ENCODE measurements around the gene LY6G5C.

LY6G5C gene

GRCh38 chr6:31725502-31726350 lies 44.9 kb upstream of the LY6G5C start:
- no peak overlapping the region for H3K4me2 ChIP-seq (ENCODE audit: low read depth, low read length, poor library complexity, severe bottlenecking)
- no peaks in the 10 kb centered on the region for H3K9me2 ChIP-seq (replicated peaks; ENCODE audit: insufficient read depth, low read length)
- peaks cover 10% of the 10 kb centered on the region for H3F3A ChIP-seq (ENCODE audit: insufficient read depth)
- no peak for TF ChIP-seq CTCF (IDR thresholded peaks at IDR 0.05; ENCODE audit: insufficient read depth, low read length, poor library complexity, severe bottlenecking)
- TF ChIP-seq EZH2phosphoT487 (conservative IDR thresholded peaks at IDR 0.05; ENCODE audit: low read length) = no peak
- no peaks in the 10 kb centered on the region for H3K9me3 ChIP-seq (ENCODE audit: insufficient read depth, low read length)
- no peaks in the 10 kb centered on the region for H3K79me2 ChIP-seq (ENCODE audit: insufficient read depth, low read length)
- no peak overlapping the region for H3K4me3 ChIP-seq (ENCODE audit: insufficient read depth, low read length, poor library complexity, severe bottlenecking)
- H3K9ac ChIP-seq (ENCODE audit: low read length) = no peak overlapping the region
- no peaks in the 10 kb centered on the region for H3K36me3 ChIP-seq (ENCODE audit: low read length)
- H3K27ac ChIP-seq (ENCODE audit: low read depth, low read length) = no peak overlapping the region
- no peak overlapping the region for H2AFZ ChIP-seq (ENCODE audit: low read depth, low read length, severe bottlenecking)
- no peaks in the 10 kb centered on the region for H3K27me3 ChIP-seq (ENCODE audit: low read length)
- H4K20me1 ChIP-seq (ENCODE audit: low read depth, low read length) = no peaks in the 10 kb centered on the region

- H2AFZ ChIP-seq (ENCODE audit: low read depth, low read length, severe bottlenecking) = no peak overlapping the region
Observed at GRCh38 chr6:31723980-31724691, 43.3 kb upstream of the LY6G5C start.

GRCh38 chr6:31723245-31723979 lies 42.5 kb upstream of the LY6G5C start, which contains the start of gene MPIG6B:
TSS of gene MPIG6B (plus strand) at chr6:31723373. CDS start at chr6:31723384, 11 bp downstream.
- no peaks in the 10 kb centered on the region for H4K20me1 ChIP-seq (ENCODE audit: low read depth, low read length)
- H3K9me3 ChIP-seq (ENCODE audit: insufficient read depth, low read length) = no peaks in the 10 kb centered on the region
- no peaks in the 10 kb centered on the region for H3K9me2 ChIP-seq (replicated peaks; ENCODE audit: insufficient read depth, low read length)
- H2AFZ ChIP-seq (ENCODE audit: low read depth, low read length, severe bottlenecking) = no peak within 1 kb of the TSS
- no peak within 1 kb of the TSS for H3K4me2 ChIP-seq (ENCODE audit: low read depth, low read length, poor library complexity, severe bottlenecking)
- no peak within 1 kb of the TSS for H3K27ac ChIP-seq (ENCODE audit: low read depth, low read length)
- no peak within 1 kb of the TSS for H3K4me3 ChIP-seq (ENCODE audit: insufficient read depth, low read length, poor library complexity, severe bottlenecking)
- H3K36me3 ChIP-seq (ENCODE audit: low read length) = no peaks in the 10 kb centered on the region
- no peaks in the 10 kb centered on the region for H3K27me3 ChIP-seq (ENCODE audit: low read length)
- no peak for TF ChIP-seq EZH2phosphoT487 (conservative IDR thresholded peaks at IDR 0.05; ENCODE audit: low read length)
- TF ChIP-seq CTCF (IDR thresholded peaks at IDR 0.05; ENCODE audit: insufficient read depth, low read length, poor library complexity, severe bottlenecking) = no peak
- peaks cover 4% of the 10 kb centered on the region; the same call in 1 of the 2 replicates for H3F3A ChIP-seq (ENCODE audit: insufficient read depth)
- H3K9ac ChIP-seq (ENCODE audit: low read length) = no peak within 1 kb of the TSS
- H3K79me2 ChIP-seq (ENCODE audit: insufficient read depth, low read length) = no peaks in the 10 kb centered on the region

More at GRCh38 chr6:31723980-31724691, 43.3 kb upstream of the LY6G5C start:
- Histone ChIP-seq H3K4me2 (ENCODE audit: low read depth, low read length, poor library complexity, severe bottlenecking) (no peak overlapping the region), H3K9ac (ENCODE audit: low read length) (no peak overlapping the region), H3K27ac (ENCODE audit: low read depth, low read length) (no peak overlapping the region), H3K27me3 (ENCODE audit: low read length) (no peaks in the 10 kb centered on the region), H3K36me3 (ENCODE audit: low read length) (no peaks in the 10 kb centered on the region), H3K9me3 (ENCODE audit: insufficient read depth, low read length) (no peaks in the 10 kb centered on the region), H3K9me2 (replicated peaks; ENCODE audit: insufficient read depth, low read length) (no peaks in the 10 kb centered on the region), H4K20me1 (ENCODE audit: low read depth, low read length) (no peaks in the 10 kb centered on the region), H3F3A (ENCODE audit: insufficient read depth) (peaks cover 4% of the 10 kb centered on the region; the same call in 1 of the 2 replicates), H3K4me3 (ENCODE audit: insufficient read depth, low read length, poor library complexity, severe bottlenecking) (no peak overlapping the region), H3K79me2 (ENCODE audit: insufficient read depth, low read length) (no peaks in the 10 kb centered on the region)
- TF ChIP-seq CTCF (IDR thresholded peaks at IDR 0.05; ENCODE audit: insufficient read depth, low read length, poor library complexity, severe bottlenecking) (no peak), EZH2phosphoT487 (conservative IDR thresholded peaks at IDR 0.05; ENCODE audit: low read length) (no peak)

Data from SU-DHL-6 (cell line).